ENCODE data around the gene RFTN1. TPM values are rescaled to one million over a fixed set of nuclear protein-coding genes. Genes with fewer than 3 reads are reported as not detected.

RFTN1 gene
- total and polyA plus RNA-seq, 2 donors (not counting 1 experiment from before 2014, with no cell fraction given), result 32.4 to 156 TPM

DNA sequence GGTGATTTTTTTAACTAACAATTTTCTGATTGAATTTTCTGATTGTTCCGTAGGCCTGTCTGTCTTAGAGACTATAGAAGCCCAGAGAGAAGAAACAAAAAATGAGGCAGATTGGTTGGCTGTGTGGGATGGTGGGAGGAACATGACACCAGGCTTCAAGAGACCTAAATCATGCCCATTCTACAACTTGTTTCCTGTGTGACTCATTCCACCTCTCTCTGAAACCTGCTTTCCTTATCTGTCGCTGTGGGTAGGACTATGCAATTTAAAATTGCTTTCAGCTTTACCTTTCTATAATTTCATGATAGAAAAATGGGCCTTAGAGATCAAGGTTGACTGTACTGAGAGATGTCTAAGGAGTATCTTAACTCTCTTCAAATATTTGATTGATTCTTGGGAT, 203.9 kb downstream of the RFTN1 start:
- H3K9me3 Mint-ChIP-seq (ENCODE audit: insufficient read depth), result no peaks in the 10 kb centered on the region
- Histone ChIP-seq H4K20me1 (ENCODE audit: control insufficient read depth, insufficient read depth, low read length, poor library complexity, severe bottlenecking) (no peaks in the 10 kb centered on the region), H3K4me1 (ENCODE audit: control insufficient read depth in 2 of 2, insufficient read depth in 2 of 2, low read length in 2 of 2) (peaks cover 14 to 18% of the 10 kb centered on the region in 2 donors), H3K4me3 (ENCODE audit: control extremely low read depth in 1 of 5, extremely low read depth in 1 of 5, insufficient read depth in 1 of 5, low read depth in 2 of 5, low read length in 4 of 5) (no peak overlapping the region), H3K9me3 (ENCODE audit: control extremely low read depth in 1 of 3, control insufficient read depth in 2 of 3, insufficient read depth in 1 of 3, low read length in 2 of 3) (no peaks in the 10 kb centered on the region), H3K27ac (ENCODE audit: low read length in 2 of 2) (peak overlapping the region in 1 of 2 donors; percentile 31), H2AFZ (ENCODE audit: insufficient read depth, low read depth, low read length, poor library complexity, severe bottlenecking) (no peak overlapping the region), H3K9ac (ENCODE audit: low read length) (no peak overlapping the region), H3K36me3 (replicated peaks in 1 of 2; ENCODE audit: control extremely low read depth in 1 of 2, control insufficient read depth in 1 of 2, extremely low read depth in 1 of 2, insufficient read depth in 2 of 2, low read length in 1 of 2) (peaks cover 4 to 13% of the 10 kb centered on the region in 2 experiments), H3K79me2 (ENCODE audit: control insufficient read depth, insufficient read depth, low read length) (no peaks in the 10 kb centered on the region), H3K27me3 (replicated peaks in 1 of 4; ENCODE audit: control extremely low read depth in 1 of 4, control insufficient read depth in 3 of 4, insufficient read depth in 4 of 4, low read length in 3 of 4) (no peaks in the 10 kb centered on the region), H3K4me2 (replicated peaks; ENCODE audit: low read depth, low read length, poor library complexity, severe bottlenecking) (no peak overlapping the region)
- no peak overlapping the region for H3K4me3 Mint-ChIP-seq
- no CpG with 5 or more reads among the region's 2 CpGs for WGBS (ENCODE audit: insufficient coverage)
- peak overlapping the region; percentile 2 for H3K27ac Mint-ChIP-seq
- H3K27me3 Mint-ChIP-seq, result no peaks in the 10 kb centered on the region
- no peak for DNase-seq
- peaks cover 22% of the 10 kb centered on the region for H3K4me1 Mint-ChIP-seq
- POLR2A ChIA-PET, result no interaction called here
- intact Hi-C loops (cut with micrococcal nuclease), result no loop called here
- ATAC-seq (ENCODE audit: low read depth), result peak; percentile 55
- CTCF ChIA-PET, result no interaction called here
- TF ChIP-seq, protein P1, sequence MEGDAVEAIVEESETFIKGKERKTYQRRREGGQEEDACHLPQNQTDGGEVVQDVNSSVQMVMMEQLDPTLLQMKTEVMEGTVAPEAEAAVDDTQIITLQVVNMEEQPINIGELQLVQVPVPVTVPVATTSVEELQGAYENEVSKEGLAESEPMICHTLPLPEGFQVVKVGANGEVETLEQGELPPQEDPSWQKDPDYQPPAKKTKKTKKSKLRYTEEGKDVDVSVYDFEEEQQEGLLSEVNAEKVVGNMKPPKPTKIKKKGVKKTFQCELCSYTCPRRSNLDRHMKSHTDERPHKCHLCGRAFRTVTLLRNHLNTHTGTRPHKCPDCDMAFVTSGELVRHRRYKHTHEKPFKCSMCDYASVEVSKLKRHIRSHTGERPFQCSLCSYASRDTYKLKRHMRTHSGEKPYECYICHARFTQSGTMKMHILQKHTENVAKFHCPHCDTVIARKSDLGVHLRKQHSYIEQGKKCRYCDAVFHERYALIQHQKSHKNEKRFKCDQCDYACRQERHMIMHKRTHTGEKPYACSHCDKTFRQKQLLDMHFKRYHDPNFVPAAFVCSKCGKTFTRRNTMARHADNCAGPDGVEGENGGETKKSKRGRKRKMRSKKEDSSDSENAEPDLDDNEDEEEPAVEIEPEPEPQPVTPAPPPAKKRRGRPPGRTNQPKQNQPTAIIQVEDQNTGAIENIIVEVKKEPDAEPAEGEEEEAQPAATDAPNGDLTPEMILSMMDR (IDR thresholded peaks at IDR 0.05), result no peak
- TF ChIP-seq EZH2 (IDR thresholded peaks at IDR 0.05; ENCODE audit: borderline replicate concordance, insufficient read depth, low read depth, low read length, poor library complexity, severe bottlenecking), result no peak

DNA sequence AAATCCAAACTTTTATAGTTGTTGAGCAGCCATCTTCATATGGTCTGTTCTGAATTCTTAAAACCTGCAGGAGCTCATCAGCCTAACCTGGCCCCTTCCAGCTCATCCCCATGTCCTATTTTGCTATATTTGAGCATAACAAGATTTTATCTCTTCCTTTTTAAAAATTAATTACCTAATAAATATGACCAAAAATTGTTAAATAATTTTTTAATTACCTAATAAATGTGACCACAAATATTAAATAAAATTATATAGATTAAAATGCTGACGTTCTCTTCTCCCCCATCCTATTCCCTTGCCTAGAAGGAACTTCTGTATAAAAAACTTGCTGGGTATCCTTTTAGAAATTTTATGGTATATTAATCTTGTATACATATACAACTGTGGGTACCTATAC, 204.8 kb downstream of the RFTN1 start:
- no peaks in the 10 kb centered on the region for H3K27me3 ChIP-seq (replicated peaks in 1 of 4; ENCODE audit: control extremely low read depth in 1 of 4, control insufficient read depth in 3 of 4, insufficient read depth in 4 of 4, low read length in 3 of 4)
- no peak overlapping the region for H2AFZ ChIP-seq (ENCODE audit: insufficient read depth, low read depth, low read length, poor library complexity, severe bottlenecking)
- TF ChIP-seq EZH2 (IDR thresholded peaks at IDR 0.05; ENCODE audit: borderline replicate concordance, insufficient read depth, low read depth, low read length, poor library complexity, severe bottlenecking), result no peak
- TF ChIP-seq, protein P1 (IDR thresholded peaks at IDR 0.05), result no peak
- H4K20me1 ChIP-seq (ENCODE audit: control insufficient read depth, insufficient read depth, low read length, poor library complexity, severe bottlenecking), result no peaks in the 10 kb centered on the region
- Mint-ChIP-seq H3K4me3 (no peak overlapping the region), H3K4me1 (peaks cover 22% of the 10 kb centered on the region), H3K9me3 (ENCODE audit: insufficient read depth) (no peaks in the 10 kb centered on the region), H3K27ac (no peak overlapping the region), H3K27me3 (no peaks in the 10 kb centered on the region)
- H3K4me1 ChIP-seq (ENCODE audit: control insufficient read depth in 2 of 2, insufficient read depth in 2 of 2, low read length in 2 of 2), result peaks cover 14 to 18% of the 10 kb centered on the region in 2 donors
- H3K9me3 ChIP-seq (ENCODE audit: control extremely low read depth in 1 of 3, control insufficient read depth in 2 of 3, insufficient read depth in 1 of 3, low read length in 2 of 3), result no peaks in the 10 kb centered on the region
- no peak overlapping the region for H3K9ac ChIP-seq (ENCODE audit: low read length)
- no peak for DNase-seq
- intact Hi-C loops (cut with micrococcal nuclease), result no loop called here
- no CpG with 5 or more reads among the region's 1 CpG for WGBS (ENCODE audit: insufficient coverage)
- CTCF ChIA-PET, result interaction anchor here (1.5 to 2.4 kb wide), 3 partner anchors 18 to 242 kb away, joined by 3 to 10 read pairs (median 4); no protein-coding TSS in a partner anchor
- H3K4me3 ChIP-seq (ENCODE audit: control extremely low read depth in 1 of 5, extremely low read depth in 1 of 5, insufficient read depth in 1 of 5, low read depth in 2 of 5, low read length in 4 of 5), result no peak overlapping the region
- POLR2A ChIA-PET, result no interaction called here
- no peak overlapping the region for H3K27ac ChIP-seq (ENCODE audit: low read length in 2 of 2)
- peaks cover 4 to 5% of the 10 kb centered on the region in 2 experiments for H3K36me3 ChIP-seq (replicated peaks in 1 of 2; ENCODE audit: control extremely low read depth in 1 of 2, control insufficient read depth in 1 of 2, extremely low read depth in 1 of 2, insufficient read depth in 2 of 2, low read length in 1 of 2)
- no peak for ATAC-seq (ENCODE audit: low read depth)
- no peaks in the 10 kb centered on the region for H3K79me2 ChIP-seq (ENCODE audit: control insufficient read depth, insufficient read depth, low read length)
- no peak overlapping the region for H3K4me2 ChIP-seq (replicated peaks; ENCODE audit: low read depth, low read length, poor library complexity, severe bottlenecking)
